CD4-positive, alpha-beta T cell treated with Interleukin-12 subunit alpha and Interleukin-12 subunit beta, for 1 hour (primary cell): ENCODE measurements around the gene LURAP1L.

Experiments used
- DNase-seq: peaks from one replicate; pipeline ENCODE4 v3.0.0-alpha.2; 2020

LURAP1L gene, protein sequence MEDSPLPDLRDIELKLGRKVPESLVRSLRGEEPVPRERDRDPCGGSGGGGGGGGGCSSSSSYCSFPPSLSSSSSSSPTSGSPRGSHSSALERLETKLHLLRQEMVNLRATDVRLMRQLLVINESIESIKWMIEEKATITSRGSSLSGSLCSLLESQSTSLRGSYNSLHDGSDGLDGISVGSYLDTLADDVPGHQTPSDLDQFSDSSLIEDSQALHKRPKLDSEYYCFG

DNA sequence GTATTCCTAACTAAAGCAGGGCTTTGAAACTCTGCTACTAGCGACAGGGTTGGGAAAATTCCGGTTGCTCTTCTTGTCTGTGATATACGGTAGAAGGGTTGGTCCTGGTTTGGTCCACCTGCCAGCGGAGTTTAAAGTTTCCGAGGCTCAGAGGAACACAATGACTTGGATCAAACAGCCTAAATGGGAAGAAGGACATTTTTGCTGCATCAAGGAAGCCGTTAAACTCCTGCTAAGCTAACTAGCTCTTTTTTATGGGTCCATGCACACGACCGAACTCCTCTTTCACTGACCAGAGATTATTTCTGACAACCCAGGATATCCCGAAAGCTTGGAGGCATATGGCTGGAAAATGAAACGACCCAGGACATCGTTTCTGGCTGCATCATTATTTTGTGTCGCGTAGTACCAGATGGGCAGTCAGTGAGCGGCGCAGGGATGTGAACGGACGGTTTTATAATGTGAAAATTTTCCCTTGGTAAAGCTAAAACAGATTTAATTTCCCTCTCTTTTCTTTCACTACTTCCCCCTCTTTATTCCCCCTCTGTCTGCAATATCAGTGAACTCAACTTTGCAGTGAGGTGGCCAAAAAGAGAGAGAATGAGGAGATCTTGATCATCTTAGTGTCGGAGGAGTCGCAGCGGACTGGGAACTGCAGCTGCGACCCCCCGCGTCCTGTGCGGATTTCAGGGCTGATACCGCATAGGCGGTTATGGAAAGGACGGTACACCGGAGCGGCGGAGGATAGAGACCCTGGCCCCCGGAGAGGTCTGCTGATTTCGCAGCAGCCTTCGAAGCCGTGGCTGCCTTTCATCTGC lies at the start of gene LURAP1L:
Gene LURAP1L (plus strand): TSS at position 160 of the 818 bp plus-strand sequence. CDS start 696 bp downstream, outside the sequence.
- DNase-seq: no peak

DNA sequence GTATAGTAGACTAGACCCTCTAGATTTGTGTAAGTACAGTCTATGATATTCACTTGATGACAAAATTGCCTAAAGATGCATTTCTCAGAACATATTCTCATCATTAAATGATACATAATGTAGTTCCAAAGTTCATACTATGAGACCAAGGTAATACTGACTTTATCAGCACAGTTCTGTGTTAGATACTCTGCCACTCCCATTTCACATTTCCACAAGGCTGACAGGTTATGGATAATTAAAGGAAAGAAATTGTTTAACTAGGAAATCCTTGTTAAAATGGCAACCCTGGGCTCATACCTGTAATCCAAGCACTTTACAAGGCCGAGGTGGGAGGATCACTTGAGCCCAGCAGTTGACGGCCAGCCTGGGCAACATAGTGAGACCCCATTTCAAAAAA lies 48.0 kb upstream of the LURAP1L start:
- no peak for DNase-seq

DNA sequence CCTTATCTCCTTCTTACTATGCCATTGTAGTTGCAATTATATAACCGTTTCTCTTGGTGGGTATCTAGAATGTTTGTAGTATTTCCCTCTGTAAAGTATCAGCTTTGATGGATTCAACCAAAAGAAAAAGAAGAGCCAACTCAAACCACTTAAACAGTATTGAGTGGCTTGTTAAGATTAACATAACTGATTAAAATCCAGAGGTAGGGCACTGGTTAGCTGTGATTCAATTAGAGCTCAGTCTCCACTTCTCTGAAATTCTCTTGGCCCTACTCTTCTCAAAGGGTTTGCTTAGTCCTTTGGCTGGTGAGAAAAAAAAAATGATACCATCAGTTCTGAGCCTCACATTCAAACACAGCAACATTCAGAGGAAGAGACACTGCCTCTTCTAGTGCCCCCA lies 44.6 kb upstream of the LURAP1L start:
- DNase-seq: no peak

DNA sequence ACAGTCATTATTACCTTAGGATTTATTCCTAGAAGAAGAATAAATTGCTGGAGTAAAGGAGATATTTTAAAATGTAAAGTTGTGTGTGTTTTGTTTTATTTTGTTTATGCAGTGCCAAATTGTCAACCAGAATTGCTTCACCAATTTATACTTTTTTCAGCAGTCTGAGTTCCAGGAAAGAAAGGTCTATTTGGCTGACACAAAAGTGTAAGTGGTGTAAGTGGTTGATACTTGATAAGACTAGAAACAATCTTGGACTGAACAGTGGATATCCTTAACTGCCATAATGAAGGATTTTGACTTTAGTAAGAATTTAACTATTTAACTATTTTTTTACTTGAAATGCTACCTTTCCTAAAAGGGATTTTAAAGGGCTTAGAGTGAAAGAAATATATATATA lies 43.9 kb upstream of the LURAP1L start:
- no peak for DNase-seq

DNA sequence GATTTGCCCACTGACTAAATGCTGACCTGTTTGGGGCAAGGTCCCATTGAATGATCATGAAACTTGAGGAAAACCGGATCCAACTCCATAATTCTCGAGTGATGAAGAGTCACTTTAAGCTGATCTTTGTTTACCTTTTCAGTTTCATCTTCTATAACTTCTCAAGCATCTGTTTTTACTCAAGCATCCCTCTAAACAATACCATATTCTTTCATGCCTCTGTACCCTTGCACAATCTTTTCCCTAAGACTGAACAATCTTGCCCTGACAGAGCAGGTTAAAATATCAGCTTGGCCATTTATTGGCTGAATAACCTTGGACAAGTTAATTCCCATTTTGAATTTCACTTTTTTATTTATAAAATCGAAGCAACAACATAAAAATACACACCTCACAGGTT lies 41.8 kb upstream of the LURAP1L start:
- no peak for DNase-seq

DNA sequence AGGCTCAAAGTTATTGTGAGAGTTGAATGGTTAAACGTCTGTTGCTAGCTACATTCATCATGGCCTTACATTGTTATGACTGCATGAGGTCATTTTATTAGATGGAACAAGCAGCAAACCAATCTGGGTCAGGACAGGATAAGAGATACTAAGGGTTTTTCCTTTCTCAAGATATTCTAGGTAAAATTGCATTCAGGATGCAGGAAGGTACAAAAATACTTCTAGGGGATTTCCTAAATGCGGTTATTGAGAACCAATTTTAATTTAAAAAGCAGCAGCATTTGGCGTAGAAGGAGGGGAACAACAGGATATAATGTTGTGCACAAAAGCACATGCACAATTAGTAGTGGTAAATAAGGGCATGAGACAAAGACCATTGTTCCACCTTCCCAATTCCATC lies 39.2 kb upstream of the LURAP1L start:
- DNase-seq: no peak

DNA sequence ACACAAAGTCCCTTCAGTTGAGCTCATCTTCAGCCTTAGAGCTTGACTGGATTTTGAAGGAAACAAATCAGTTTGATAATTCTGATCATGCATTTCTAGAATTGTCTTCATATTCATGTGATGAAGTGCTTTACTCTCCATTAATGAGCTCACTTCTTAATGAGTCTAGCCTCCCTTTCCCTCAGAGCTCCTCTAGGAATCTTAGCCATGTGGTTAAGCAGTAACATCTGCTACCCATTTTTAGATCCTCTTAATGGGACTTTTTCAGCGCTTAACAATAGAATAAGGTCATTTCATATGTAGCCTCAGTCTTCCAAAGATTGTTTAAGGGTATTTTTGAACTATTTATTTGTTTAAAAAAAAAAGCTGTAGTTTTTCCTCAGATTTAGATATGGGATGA lies 36.9 kb upstream of the LURAP1L start:
- DNase-seq: no peak

DNA sequence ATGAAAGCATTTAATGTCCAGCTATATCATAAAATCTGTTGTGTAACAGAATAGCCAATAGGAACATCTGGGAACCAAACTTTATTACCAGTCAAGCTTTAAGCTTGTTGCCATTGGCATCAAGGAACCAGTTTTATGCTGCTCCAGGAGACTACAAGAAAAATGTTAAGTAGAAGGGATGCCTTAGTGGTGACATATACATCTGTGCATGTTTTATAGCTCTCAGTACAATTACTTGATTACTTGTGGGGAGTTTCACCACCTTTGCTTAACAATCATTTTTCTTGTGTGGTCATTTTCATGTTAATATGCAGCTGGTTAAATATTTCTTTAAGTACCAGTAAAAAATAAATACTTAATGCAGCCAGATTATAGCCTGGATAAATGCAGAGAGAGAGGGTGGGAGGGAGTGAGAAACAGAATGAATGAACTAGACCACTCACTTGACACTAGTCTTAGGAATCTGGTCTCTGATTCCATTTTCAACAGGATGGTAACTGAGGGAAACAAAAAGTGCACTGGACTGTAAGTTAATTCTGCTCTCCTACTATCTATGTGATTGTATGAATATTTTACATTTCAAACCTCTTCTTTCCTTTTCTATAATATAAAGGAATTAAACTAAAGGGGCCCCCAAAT lies 35.7 kb upstream of the LURAP1L start:
- no peak for DNase-seq

DNA sequence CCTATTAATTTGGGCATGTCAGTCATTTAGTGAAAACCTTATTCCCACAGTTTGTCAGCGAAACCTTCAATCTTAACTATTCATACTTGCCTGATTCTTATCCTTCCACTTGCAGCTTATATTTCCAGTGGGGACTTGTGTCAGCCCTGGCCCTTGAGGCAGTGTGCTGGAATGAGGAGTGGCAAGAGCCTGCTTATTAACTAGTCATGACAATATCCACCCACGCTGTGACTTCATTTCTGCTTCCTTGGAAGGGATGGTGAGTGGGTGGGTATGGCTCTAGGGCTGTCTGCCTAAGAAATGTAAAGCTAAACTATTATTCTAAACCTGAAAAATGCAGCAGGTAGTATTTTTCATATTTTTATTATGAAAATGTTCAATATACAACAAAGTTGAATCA lies 34.0 kb upstream of the LURAP1L start:
- DNase-seq: no peak

DNA sequence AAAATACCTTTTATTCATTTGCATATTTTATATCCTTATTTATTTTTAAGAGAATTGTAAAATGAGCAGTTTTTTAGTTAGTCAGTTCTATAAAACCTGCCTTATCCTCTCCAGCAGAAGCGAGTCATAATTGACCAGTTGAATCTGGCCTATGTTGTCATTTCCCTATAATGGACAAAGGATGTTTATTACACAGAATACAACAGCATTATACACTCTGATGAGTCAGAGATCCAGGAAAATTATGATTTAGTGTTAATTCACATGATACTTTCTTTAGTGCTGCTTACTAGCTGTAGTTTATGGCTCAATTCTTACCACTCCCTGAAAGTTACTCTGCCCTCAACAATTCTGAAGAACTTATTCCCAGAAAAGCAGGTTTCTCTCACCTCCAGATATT lies 26.8 kb upstream of the LURAP1L start:
- DNase-seq: no peak

DNA sequence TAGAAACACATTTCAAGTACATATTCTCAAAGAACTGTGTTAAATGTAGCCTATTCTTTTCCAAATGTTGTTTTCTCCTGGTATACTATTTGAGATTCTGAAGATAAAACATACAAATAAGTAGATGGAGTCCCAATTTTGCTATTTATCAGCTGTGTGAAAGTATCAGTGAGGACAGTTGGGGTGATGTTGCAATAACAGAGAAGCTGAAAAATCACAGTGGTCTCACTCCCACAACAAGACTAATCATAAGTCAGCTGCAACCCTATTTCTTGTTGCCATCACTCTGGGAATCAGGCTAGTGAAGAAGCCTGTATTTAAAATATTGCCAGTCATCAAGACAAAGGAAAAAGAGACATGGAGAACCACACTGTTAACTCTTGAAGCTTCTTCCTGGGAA lies 25.9 kb upstream of the LURAP1L start:
- no peak for DNase-seq

DNA sequence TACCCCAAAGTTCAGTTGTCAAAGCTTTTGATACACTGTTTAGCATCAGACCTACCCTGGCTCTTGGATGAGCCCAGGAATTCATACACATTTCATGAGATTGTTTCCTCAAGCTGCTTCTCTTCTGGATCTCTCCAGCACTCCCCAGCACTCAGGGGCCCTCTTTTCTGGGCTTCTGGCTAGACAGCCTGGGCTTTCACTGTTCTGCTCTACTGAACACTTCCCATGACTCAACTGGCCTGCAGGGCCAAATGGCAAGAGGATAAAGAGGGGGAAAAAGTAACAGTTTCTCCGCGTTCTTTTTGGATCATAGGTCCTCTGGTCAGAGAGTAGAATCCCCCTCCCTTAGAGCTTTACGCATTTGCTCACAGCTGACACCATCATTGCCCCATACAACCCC lies 20.9 kb upstream of the LURAP1L start:
- no peak for DNase-seq

DNA sequence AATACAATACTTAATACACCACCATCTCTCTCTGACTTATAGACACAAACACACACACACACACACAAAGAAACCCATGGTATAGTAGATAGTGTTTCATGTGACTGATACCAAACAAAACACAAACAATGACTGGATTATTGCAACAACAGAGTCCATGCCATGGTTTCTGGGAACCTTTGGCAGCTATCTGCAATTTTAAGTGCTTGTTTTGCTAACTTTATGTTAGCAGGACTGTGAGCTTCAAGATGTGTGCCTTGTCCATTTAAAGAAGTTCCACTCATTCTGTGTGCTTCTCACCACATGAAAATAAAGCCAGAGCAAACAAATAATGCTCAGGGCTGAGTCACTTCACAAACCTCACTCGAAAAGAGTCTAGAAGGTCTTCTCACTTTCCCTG lies 15.1 kb upstream of the LURAP1L start:
- DNase-seq: no peak

DNA sequence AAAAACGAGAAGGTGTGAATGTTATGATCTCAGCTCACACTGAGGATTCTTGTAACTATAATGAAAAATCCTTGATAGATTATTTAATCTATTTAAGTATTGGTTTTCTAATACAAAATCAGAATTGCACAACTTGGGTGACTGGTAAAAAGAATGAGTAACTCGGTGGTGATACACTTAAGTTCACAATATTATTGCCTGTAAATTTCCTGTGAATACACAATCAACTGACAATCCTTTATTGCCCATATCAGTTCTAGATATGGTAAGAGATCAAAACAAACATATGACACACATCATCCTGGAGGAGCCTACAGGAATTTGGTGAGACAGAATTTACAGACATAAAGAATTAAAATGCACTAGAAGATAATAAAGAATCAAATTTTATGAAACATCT lies 14.1 kb upstream of the LURAP1L start:
- DNase-seq: no peak

DNA sequence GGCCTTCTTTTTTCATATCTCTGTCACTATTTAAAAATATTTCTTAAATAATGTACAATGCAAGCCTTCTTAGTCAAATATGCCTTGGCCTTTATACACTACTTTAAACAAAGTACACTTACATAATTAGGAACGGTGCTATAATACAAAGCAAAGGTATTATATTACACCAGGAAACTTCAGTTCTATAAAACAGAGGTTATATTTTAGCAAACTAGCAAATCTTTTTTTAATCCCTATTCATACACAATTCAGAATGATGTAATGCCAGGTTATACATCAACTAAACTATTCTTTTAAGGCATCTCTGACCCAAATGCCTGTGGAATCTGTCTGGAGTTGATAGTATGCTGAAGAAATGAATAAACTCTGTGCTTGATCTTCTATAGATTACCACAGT lies 10.7 kb upstream of the LURAP1L start:
- no peak for DNase-seq

DNA sequence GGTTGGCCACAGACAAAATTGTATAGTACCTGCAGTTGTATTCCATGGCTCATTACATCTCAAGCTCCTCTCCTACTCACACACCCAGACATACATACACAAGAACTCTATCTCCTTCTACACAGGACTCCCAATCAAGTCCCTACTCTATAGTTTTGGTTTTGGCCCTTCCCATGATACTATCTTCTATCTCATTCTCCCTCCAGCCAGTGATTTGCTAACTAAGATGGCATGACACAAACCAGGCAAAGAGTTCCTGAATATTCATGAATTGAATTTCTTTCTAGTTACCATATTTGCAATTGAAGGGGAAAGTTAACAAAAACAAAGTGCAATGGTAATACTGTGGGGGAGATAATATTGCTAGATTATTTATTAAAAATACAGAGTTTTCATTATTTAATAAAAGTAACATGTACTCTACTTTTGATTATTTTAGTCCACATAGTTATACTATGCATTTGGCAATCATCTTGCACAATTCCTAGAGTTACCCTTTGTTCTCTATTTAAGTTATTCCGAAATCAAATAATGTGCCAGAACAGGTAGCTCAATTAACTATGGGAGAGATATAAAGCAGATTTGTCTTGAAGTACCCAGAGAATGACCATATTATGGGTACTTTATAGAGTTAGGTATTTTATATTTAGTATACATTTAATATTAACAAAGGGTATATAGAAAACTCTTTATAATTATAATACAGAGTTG lies 9.6 kb upstream of the LURAP1L start:
- DNase-seq: no peak

DNA sequence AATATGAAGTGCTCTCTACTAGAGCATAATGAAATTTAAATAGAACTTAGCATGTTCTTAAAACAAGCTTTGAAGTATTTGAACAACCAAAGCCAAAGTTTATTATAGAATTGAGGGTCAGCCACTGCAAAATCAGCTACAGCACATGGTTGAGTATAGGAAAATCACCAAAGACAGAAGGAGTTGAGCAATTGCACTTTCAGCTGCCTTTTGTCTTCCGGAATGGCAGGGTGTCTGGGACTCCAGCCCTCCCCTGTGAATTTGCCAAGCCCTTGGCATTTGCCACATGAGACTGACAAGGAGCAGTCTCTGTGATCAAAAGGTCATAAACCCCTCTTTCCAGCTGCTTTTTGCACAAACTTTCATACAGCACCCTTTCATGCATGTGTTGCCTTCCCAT lies 8.5 kb upstream of the LURAP1L start:
- DNase-seq: no peak

DNA sequence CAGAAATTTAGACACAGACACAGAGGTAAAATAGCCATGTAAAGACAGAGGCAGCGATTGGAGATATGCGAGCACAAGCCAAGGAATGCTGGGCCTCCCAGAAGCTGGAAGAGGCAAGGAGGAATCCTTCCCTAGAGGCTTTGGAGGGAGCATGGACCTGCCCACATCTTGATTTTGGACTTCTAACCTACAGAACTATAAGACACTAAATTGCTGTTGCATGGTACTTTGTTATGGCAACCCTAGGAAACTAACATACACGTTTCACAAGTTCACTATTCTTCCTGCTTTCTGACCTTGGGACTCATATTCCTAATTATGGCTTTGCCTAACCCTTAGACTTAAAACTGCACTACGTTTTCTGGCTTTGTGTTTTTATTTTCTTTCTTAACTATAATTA lies 4.6 kb upstream of the LURAP1L start:
- no peak for DNase-seq

DNA sequence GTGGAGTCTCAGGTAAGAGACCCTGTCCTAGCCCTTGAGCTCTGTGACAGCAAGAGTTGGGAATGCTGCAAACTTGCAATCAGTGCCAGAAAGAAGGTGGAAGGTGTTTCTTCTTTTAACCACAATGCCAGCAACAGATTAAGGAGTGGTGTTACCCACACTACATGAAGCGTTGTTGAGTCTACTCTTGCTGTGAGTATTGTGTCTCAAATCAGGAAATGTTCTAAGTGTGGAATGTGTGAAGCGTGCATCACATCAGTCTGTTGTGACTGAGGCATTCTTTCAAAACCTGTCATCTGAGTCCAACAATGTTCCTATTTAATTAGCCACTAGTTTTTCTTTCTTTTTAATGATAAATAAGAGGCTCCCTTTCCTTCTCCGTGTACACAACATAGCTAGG lies 2.9 kb upstream of the LURAP1L start:
- no peak for DNase-seq

DNA sequence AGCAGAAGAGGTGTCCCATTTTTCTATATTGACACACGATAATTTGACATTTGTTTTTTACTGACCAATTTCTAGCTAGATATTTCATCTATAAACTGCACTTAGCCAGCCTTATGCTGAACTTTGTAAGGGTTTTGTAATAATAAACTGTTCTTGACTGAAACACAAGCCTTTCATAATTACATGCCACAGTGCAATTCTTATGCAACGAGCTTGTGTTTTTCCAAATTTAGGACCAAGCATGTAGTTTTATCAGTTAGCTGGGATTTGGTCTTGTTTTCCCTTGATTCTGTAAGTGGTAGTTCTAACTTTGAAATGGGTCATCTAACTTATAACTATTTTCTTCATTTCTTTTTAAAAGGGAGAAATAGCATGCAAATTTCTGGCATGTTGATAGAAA lies 1.3 kb upstream of the LURAP1L start:
- DNase-seq: no peak

DNA sequence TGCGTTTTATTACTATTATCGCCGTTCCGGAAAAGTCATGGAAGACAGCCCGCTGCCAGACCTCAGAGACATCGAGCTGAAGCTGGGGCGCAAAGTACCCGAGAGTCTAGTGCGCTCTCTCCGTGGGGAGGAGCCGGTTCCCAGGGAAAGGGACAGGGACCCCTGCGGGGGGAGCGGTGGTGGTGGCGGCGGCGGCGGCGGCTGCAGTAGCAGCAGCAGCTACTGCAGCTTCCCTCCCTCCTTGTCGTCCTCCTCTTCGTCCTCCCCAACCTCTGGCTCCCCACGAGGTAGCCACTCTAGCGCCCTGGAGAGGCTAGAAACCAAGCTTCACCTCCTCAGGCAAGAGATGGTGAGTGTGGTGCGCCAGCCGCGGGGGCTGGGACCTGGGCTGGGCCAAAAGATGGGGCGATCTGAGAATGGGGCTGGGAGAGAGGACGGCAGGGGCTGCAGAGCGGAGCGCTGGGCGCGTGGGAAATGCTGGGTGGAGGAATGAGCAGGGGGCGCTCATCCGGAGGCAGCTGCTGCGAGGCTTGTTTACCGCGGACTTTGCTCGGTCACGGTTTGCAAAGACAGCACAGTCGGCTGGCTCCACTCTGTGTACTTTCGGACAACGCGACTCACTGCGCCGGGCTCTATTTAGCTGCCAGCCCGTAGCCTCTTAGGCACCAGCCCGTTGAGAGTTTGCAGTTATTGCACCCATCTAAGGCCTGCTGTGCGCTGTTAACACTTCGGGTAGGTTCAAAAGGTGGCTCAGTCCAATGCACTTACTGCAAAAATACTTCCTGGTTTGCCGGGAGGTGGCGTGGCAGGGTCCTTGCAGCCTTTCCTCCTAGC lies 1.1 kb downstream of the LURAP1L start:
- DNase-seq: no peak

DNA sequence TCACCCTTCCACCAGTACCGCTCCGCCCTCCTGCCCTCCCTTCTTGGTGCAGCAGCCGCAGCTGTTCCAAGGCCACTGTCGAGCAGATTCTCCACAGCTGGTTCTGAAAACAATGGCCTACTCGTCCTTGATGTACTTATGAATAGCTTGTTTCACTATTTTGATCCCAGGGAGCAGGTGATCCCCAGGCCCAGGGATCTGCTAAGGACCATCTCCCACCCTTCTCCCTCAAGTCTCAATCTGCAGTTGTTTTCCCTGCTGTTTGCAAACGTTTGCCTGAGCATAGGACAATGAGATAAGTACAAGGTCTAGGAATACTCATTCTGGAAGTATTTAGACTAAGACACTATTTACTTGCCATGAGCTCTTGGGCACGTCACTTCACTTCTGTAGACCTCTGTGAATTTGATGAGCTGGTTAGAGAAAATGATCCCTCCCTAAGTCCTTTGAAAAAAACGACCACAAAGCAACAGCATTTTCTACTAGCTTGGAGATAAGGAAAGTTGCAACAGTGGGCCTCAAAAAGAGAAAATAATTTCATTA lies 1.8 kb downstream of the LURAP1L start:
- no peak for DNase-seq
